ENCODE data around the gene DCAF11.

DNA sequence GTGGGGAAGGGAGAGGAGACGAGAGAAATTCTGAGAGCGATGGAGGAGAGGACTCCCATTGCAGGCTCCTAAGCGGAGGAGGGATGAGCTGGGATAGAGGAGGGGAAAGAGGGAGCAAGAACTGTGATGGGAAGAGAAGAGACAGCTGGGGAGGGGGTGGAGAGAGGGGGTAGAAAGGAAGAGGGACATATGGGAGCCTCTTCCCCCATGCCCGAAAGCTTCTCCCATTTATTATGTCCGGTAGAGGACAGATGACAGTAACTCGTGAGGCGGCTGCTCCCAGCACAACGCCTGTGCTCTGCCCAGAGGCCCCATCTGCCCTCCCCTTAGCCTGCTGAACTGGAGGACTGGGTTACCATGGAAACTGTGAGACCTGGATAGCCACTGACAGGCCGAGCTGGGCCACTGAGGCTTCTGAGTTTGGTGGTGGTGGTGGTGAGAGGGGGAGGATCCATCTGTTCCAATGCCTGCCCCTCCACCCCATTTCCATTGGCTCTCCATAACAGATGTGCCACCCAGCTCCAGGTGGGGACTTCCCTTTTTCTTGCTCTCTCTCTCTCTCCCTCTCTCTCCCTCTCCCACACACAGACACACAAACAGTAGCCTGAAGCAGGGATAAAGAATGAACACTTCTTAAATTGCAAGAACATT, 35.0 kb upstream of the DCAF11 start:
- TF ChIP-seq CTCF (IDR thresholded peaks at IDR 0.05; ENCODE audit: low read depth, low read length) (no peak), EZH2phosphoT487 (IDR thresholded peaks at IDR 0.05; ENCODE audit: low read depth) (no peak)

All from OCI-LY3 (cell line).